GM18951 (cell line): ENCODE results near the gene TCF7L2.

ENCODE experiments used
- POLR2A ChIP-seq: IDR thresholded peaks from 4 replicates; pipeline ENCODE4 v1.6.1; 2011; ENCODE audit warnings: mild to moderate bottlenecking; ENCODE audit not compliant: insufficient read length, insufficient read depth; ENCODE audit errors: extremely low read depth
- in situ Hi-C: fragments of 300-500 bp; cut with MboI; formaldehyde crosslinking; loops from one replicate; pipeline ENCODE4 v1.12.0; 2022; ENCODE audit warnings: low sequenced_read_pairs, mixed read lengths, inconsistent platforms; ENCODE audit not compliant: unreplicated experiment

The TCF7L2 gene

GRCh38 chr10:113019692-113020474 is 69.8 kb downstream of the TCF7L2 start:
- TF ChIP-seq POLR2A = no peak
- in situ Hi-C loops = no loop called here

- in situ Hi-C loops = no loop called here
- TF ChIP-seq POLR2A = no peak
These were observed 70.4 kb downstream of the TCF7L2 start for GRCh38 chr10:113020475-113020753.

- in situ Hi-C loops = no loop called here
- TF ChIP-seq POLR2A = no peak
These were observed 70.8 kb downstream of the TCF7L2 start for GRCh38 chr10:113020838-113021237.

- TF ChIP-seq POLR2A = no peak
- in situ Hi-C loops = no loop called here
These were observed 71.4 kb downstream of the TCF7L2 start for GRCh38 chr10:113021268-113022040.

- TF ChIP-seq POLR2A = no peak
- in situ Hi-C loops = no loop called here
These were observed 72.2 kb downstream of the TCF7L2 start for GRCh38 chr10:113022265-113022664.

- TF ChIP-seq POLR2A = no peak
- in situ Hi-C loops = no loop called here
These were observed 73.0 kb downstream of the TCF7L2 start for GRCh38 chr10:113023017-113023416.

DNA sequence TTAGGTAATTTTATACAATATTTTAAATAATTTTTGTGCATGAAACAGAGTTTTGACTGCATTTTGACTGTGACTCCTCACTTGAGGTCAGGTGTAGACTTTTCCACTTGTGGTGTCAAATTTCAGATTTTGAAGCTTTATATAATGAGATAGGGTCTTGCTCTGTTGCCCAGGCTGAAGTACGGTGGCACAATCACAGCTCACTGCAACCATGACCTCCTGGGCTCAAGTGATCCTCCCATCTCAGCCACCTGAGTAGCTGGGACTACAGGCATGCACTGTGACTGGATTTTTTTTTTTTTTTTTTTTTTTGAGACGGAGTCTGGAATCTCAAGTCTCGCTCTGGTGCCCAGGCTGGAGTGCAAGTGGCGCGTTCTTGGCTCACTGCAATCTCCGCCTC is 74.9 kb downstream of the TCF7L2 start:
- no peak for TF ChIP-seq POLR2A
- in situ Hi-C loops = no loop called here

DNA sequence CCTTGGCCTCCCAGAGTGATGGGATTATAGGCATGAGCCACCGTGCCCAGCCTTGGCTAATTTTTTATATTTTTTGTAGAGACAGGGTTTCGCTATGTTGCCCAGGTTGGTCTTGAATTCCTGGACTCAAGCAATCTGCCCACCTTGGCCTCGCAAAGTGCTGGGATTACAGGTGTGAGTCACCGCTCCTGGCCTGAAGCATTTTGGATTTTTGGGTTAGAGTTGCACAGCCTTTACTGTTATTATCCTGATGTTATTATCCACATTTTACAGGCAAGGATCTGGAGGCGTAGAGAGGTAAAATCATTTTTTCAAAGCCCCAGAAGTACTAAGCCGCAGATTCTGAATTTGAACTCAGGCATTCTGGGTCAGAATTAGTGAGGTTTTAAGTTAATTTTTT is 75.4 kb downstream of the TCF7L2 start:
- in situ Hi-C loops = no loop called here
- TF ChIP-seq POLR2A = no peak

DNA sequence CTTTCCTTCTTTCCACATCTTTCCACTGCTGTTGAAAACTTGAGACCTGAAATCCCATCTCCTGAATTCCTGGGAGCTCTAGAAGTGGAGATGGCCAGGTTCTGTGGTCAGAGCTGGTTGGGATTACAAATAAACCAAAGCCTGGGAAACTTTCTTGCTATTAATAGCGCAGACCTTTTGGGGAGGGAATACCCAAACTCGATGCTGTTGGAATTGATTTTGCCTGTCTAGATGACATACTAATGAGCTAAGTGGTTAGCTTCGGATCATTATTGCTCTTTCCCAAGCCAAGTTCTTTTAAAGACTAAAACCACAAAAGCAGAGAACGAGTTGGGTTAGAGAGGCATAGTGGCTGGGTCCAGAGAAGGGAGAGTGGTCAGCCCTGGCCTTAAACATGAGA is 76.6 kb downstream of the TCF7L2 start:
- TF ChIP-seq POLR2A = no peak
- in situ Hi-C loops = no loop called here

- no peak for TF ChIP-seq POLR2A
- in situ Hi-C loops = no loop called here
These were observed 77.2 kb downstream of the TCF7L2 start for GRCh38 chr10:113027230-113027573.

GRCh38 chr10:113027574-113028455 is 77.8 kb downstream of the TCF7L2 start:
- in situ Hi-C loops = no loop called here

GRCh38 chr10:113028456-113029440 is 78.7 kb downstream of the TCF7L2 start:
- no peak for TF ChIP-seq POLR2A
- in situ Hi-C loops = no loop called here

More at GRCh38 chr10:113027574-113028455, 77.8 kb downstream of the TCF7L2 start:
- no peak for TF ChIP-seq POLR2A
